ENCODE data around the gene ZNF496.
"Not testable (repeated sequence)": the region's sequence is repeated elsewhere in the genome, so short reads cannot be mapped to it uniquely, and the experiment has no call there.

Gene ZNF496

GRCh38 chr1:247291833-247292561, 39.7 kb downstream of the ZNF496 start:
- no peak for DNase-seq (ENCODE audit: low spot score)

GRCh38 chr1:247291161-247291560, 40.5 kb downstream of the ZNF496 start:
- DNase-seq (ENCODE audit: low spot score) = no peak

- DNase-seq (ENCODE audit: low spot score) = no peak
These were observed 41.1 kb downstream of the ZNF496 start for GRCh38 chr1:247290576-247290975.

GRCh38 chr1:247289274-247289892, 42.3 kb downstream of the ZNF496 start:
- DNase-seq (ENCODE audit: low spot score) = not testable (repeated sequence)

- DNase-seq (ENCODE audit: low spot score) = no peak
These were observed 43.3 kb downstream of the ZNF496 start for GRCh38 chr1:247288341-247288740.

GRCh38 chr1:247287460-247287859, 44.2 kb downstream of the ZNF496 start:
- DNase-seq (ENCODE audit: low spot score) = no peak

- DNase-seq (ENCODE audit: low spot score) = no peak
These were observed 45.5 kb downstream of the ZNF496 start for GRCh38 chr1:247286134-247286670.

- no peak for DNase-seq (ENCODE audit: low spot score)
These were observed 50.6 kb downstream of the ZNF496 start for GRCh38 chr1:247281001-247281574.

GRCh38 chr1:247277191-247277590, 54.5 kb downstream of the ZNF496 start:
- no peak for DNase-seq (ENCODE audit: low spot score)

GRCh38 chr1:247274605-247275256, 56.9 kb downstream of the ZNF496 start:
- DNase-seq (ENCODE audit: low spot score) = no peak

- peak; percentile 29 for DNase-seq (ENCODE audit: low spot score)
These were observed 58.7 kb downstream of the ZNF496 start for GRCh38 chr1:247273013-247273412.

- no peak for DNase-seq (ENCODE audit: low spot score)
These were observed 61.7 kb downstream of the ZNF496 start for GRCh38 chr1:247270003-247270402.

- no peak for DNase-seq (ENCODE audit: low spot score)
These were observed 62.5 kb downstream of the ZNF496 start for GRCh38 chr1:247269133-247269532.

- DNase-seq (ENCODE audit: low spot score) = no peak
These were observed 63.1 kb downstream of the ZNF496 start for GRCh38 chr1:247268390-247269045.

GRCh38 chr1:247266053-247266452, 65.6 kb downstream of the ZNF496 start:
- DNase-seq (ENCODE audit: low spot score) = no peak

GRCh38 chr1:247255772-247256171, 75.9 kb downstream of the ZNF496 start, which contains the start of gene VN1R5:
TSS of gene VN1R5 (plus strand) at chr1:247256072.
- not testable (repeated sequence) for DNase-seq (ENCODE audit: low spot score)

- DNase-seq (ENCODE audit: low spot score) = no peak
These were observed 84.1 kb downstream of the ZNF496 start for GRCh38 chr1:247247568-247247967.
